HepG2 (cell line): ENCODE results near the gene UQCR11. TPM values are rescaled to one million over a fixed set of nuclear protein-coding genes. Genes with fewer than 3 reads are reported as not detected.

Source experiments
- ATAD3A ChIP-seq: sonication (generic); formaldehyde crosslinking; IDR thresholded peaks from 2 replicates; pipeline ENCODE4 v1.4.0; 2020; ENCODE audit warnings: missing genetic modification reagents
- CEBPG ChIP-seq: IDR thresholded peaks from 2 replicates; pipeline ENCODE4 v1.6.1; 2016
- FOXK1 ChIP-seq: sonication (generic); formaldehyde crosslinking; IDR thresholded peaks from 2 replicates; pipeline ENCODE4 v1.4.0; 2020; ENCODE audit warnings: low read depth, missing genetic modification reagents, borderline replicate concordance
- FOXM1 ChIP-seq: sonication (generic); formaldehyde crosslinking; IDR thresholded peaks from 2 replicates; pipeline ENCODE4 v1.5.0; 2020; ENCODE audit warnings: missing genetic modification reagents
- KAT2B ChIP-seq: fragments of 150-350 bp; IDR thresholded peaks from 2 replicates; pipeline ENCODE4 v1.6.1; 2014; ENCODE audit warnings: low read depth, low read length, borderline replicate concordance
- KDM6A ChIP-seq: IDR thresholded peaks from 2 replicates; pipeline ENCODE4 v1.6.1; 2016; ENCODE audit warnings: low read depth
- MED8 ChIP-seq: sonication (generic); formaldehyde crosslinking; IDR thresholded peaks from 2 replicates; pipeline ENCODE4 v1.8.1; 2023; ENCODE audit warnings: mild to moderate bottlenecking, missing genetic modification reagents; ENCODE audit not compliant: insufficient replicate concordance
- MYC ChIP-seq: sonication (generic); formaldehyde crosslinking; IDR thresholded peaks from 2 replicates; pipeline ENCODE4 v1.9.0; 2021; ENCODE audit warnings: missing genetic modification reagents, borderline replicate concordance
- POLR2A ChIP-seq, 2 experiments: IDR thresholded peaks; 2 replicates each; pipeline ENCODE4 v1.6.1; 2011; ENCODE audit warnings: low read depth in 2 of 2, low read length in 2 of 2, mild to moderate bottlenecking in 1 of 2, moderate library complexity in 1 of 2; ENCODE audit not compliant: insufficient read depth in 1 of 2
- RBAK ChIP-seq: sonication (generic); formaldehyde crosslinking; IDR thresholded peaks from 2 replicates; pipeline ENCODE4 v1.5.1; 2020; ENCODE audit warnings: mild to moderate bottlenecking, missing genetic modification reagents
- TOPORS ChIP-seq: sonication (generic); formaldehyde crosslinking; IDR thresholded peaks from 2 replicates; pipeline ENCODE4 v1.8.0; 2023; ENCODE audit warnings: mild to moderate bottlenecking, missing genetic modification reagents
- ZFP37 ChIP-seq: sonication (generic); formaldehyde crosslinking; IDR thresholded peaks from 2 replicates; pipeline ENCODE4 v1.4.0; 2020; ENCODE audit warnings: missing genetic modification reagents, borderline replicate concordance
- ZKSCAN1 ChIP-seq: fragments of 150-350 bp; IDR thresholded peaks from 2 replicates; pipeline ENCODE4 v1.6.1; 2014; ENCODE audit warnings: low read length
- ZMYM4 ChIP-seq: sonication (generic); formaldehyde crosslinking; IDR thresholded peaks from 2 replicates; pipeline ENCODE4 v1.8.1; 2023; ENCODE audit warnings: mild to moderate bottlenecking, missing genetic modification reagents
- ZNF235 ChIP-seq: sonication (generic); formaldehyde crosslinking; IDR thresholded peaks from 2 replicates; pipeline ENCODE4 v1.8.1; 2023; ENCODE audit warnings: mild to moderate bottlenecking, missing genetic modification reagents, borderline replicate concordance
- ZNF275 ChIP-seq: sonication (generic); formaldehyde crosslinking; IDR thresholded peaks from 2 replicates; pipeline ENCODE4 v1.8.0; 2022; ENCODE audit warnings: missing genetic modification reagents, mild to moderate bottlenecking, inconsistent platforms, borderline replicate concordance
- ZNF296 ChIP-seq: sonication (generic); formaldehyde crosslinking; conservative IDR thresholded peaks from 2 replicates; pipeline ENCODE4 v1.5.0; 2020; ENCODE audit warnings: mild to moderate bottlenecking, missing genetic modification reagents
- ZNF546 ChIP-seq: sonication (generic); formaldehyde crosslinking; conservative IDR thresholded peaks from 2 replicates; pipeline ENCODE4 v1.8.1; 2023; ENCODE audit warnings: mild to moderate bottlenecking, missing genetic modification reagents
- ZNF572 ChIP-seq: sonication (generic); formaldehyde crosslinking; IDR thresholded peaks from 2 replicates; pipeline ENCODE4 v1.5.1; 2020; ENCODE audit warnings: mild to moderate bottlenecking, missing genetic modification reagents
- ZNF577 ChIP-seq: sonication (generic); formaldehyde crosslinking; IDR thresholded peaks from 2 replicates; pipeline ENCODE4 v1.4.0; 2020; ENCODE audit warnings: mild to moderate bottlenecking, low read depth, missing genetic modification reagents, borderline replicate concordance
- ZNF614 ChIP-seq: IDR thresholded peaks from 2 replicates; pipeline ENCODE4 v1.6.1; 2018; ENCODE audit warnings: missing biosample characterization, missing genetic modification reagents, inconsistent platforms, borderline replicate concordance
- ZNF709 ChIP-seq: sonication (generic); formaldehyde crosslinking; IDR thresholded peaks from 2 replicates; pipeline ENCODE4 v1.5.0; 2020; ENCODE audit warnings: mild to moderate bottlenecking, missing genetic modification reagents
- ZNF75D ChIP-seq: sonication (generic); formaldehyde crosslinking; IDR thresholded peaks from 2 replicates; pipeline ENCODE4 v1.8.1; 2023; ENCODE audit warnings: missing genetic modification reagents, mild to moderate bottlenecking, borderline replicate concordance
- polyA plus RNA-seq, 8 experiments: library from polyadenylated mRNA; depleted of rRNA in 3 of 8; stranded (reverse) in 7 of 8; unstranded in 1 of 8; fragments of >200 nt; fragmentation: Illumina TruSeq in 4 of 8; extraction: Trizol in 4 of 8; gene quantifications; 2 replicates each; pipeline versions ENCODE4 v1.2.1 to v1.2.3, GENCODE V29; 2011 to 2016; ENCODE audit warnings: low read depth in 4 of 8, missing spikeins in 1 of 8, mixed read lengths in 1 of 8; ENCODE audit not compliant: insufficient read depth in 1 of 8
- total RNA-seq, 5 experiments: library from RNA; depleted of rRNA; stranded (reverse); fragments of >200 nt; fragmentation: Illumina TruSeq; extraction: Trizol; gene quantifications; 2 replicates each; pipeline ENCODE4 v1.2.3, GENCODE V29; 2016; ENCODE audit warnings: low read depth in 1 of 5
- TF ChIP-seq, protein P1 (sequence below): sonication (generic); formaldehyde crosslinking; IDR thresholded peaks from 2 replicates; pipeline ENCODE4 v1.4.0; 2020; ENCODE audit warnings: missing genetic modification reagents
- TF ChIP-seq, protein P2 (sequence below): fragments of 450-650 bp; IDR thresholded peaks from 2 replicates; pipeline ENCODE4 v1.6.1; 2016

The UQCR11 gene
- total and polyA plus RNA-seq, 2 of the 13 experiments (the other 11 are each of a cell fraction or from before 2014, with no cell fraction given) = 125 to 214 TPM

- TF ChIP-seq ZNF75D (CRISPR knock-in tag) = no peak
- no peak for TF ChIP-seq ZNF546 (CRISPR knock-in tag)
- TF ChIP-seq MED8 (CRISPR knock-in tag) = no peak
- TF ChIP-seq ZNF614 (CRISPR knock-in tag) = peak; percentile 23; the same call in 1 of the 2 replicates
- TF ChIP-seq, protein P1, sequence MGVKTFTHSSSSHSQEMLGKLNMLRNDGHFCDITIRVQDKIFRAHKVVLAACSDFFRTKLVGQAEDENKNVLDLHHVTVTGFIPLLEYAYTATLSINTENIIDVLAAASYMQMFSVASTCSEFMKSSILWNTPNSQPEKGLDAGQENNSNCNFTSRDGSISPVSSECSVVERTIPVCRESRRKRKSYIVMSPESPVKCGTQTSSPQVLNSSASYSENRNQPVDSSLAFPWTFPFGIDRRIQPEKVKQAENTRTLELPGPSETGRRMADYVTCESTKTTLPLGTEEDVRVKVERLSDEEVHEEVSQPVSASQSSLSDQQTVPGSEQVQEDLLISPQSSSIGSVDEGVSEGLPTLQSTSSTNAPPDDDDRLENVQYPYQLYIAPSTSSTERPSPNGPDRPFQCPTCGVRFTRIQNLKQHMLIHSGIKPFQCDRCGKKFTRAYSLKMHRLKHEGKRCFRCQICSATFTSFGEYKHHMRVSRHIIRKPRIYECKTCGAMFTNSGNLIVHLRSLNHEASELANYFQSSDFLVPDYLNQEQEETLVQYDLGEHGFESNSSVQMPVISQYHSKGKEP = no peak
- no peak for TF ChIP-seq ZNF709 (CRISPR knock-in tag)
- peak; percentile 24; the same call in 1 of the 2 replicates for TF ChIP-seq ZMYM4 (CRISPR knock-in tag)
- TF ChIP-seq FOXM1 (CRISPR knock-in tag) = no peak
- TF ChIP-seq ZKSCAN1 = no peak
- TF ChIP-seq KDM6A (CRISPR knock-in tag) = no peak
- TF ChIP-seq POLR2A (IDR thresholded peaks at IDR 0.05; ENCODE audit: insufficient read depth in 1 of 2, low read depth in 2 of 2, low read length in 2 of 2) = no peak; a peak in 1 of 4 replicates
- no peak for TF ChIP-seq ZNF572 (CRISPR knock-in tag)
- no peak for TF ChIP-seq TOPORS (CRISPR knock-in tag)
- no peak for TF ChIP-seq CEBPG (CRISPR knock-in tag)
- TF ChIP-seq, protein P2, sequence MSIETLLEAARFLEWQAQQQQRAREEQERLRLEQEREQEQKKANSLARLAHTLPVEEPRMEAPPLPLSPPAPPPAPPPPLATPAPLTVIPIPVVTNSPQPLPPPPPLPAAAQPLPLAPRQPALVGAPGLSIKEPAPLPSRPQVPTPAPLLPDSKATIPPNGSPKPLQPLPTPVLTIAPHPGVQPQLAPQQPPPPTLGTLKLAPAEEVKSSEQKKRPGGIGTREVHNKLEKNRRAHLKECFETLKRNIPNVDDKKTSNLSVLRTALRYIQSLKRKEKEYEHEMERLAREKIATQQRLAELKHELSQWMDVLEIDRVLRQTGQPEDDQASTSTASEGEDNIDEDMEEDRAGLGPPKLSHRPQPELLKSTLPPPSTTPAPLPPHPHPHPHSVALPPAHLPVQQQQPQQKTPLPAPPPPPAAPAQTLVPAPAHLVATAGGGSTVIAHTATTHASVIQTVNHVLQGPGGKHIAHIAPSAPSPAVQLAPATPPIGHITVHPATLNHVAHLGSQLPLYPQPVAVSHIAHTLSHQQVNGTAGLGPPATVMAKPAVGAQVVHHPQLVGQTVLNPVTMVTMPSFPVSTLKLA = no peak
- TF ChIP-seq RBAK (CRISPR knock-in tag) = no peak
- TF ChIP-seq ZNF296 (CRISPR knock-in tag) = no peak
- TF ChIP-seq FOXK1 = 0 out of 2 replicates have a peak, but pooled peaks have one; percentile 3
- TF ChIP-seq ZNF235 (CRISPR knock-in tag) = no peak
- peak; percentile 41; the same call in 1 of the 2 replicates for TF ChIP-seq MYC (CRISPR knock-in tag)
- TF ChIP-seq ZNF577 = no peak
- no peak for TF ChIP-seq ATAD3A (CRISPR knock-in tag)
- TF ChIP-seq ZFP37 (CRISPR knock-in tag) = peak; percentile 86
- no peak for TF ChIP-seq KAT2B
- TF ChIP-seq ZNF275 = no peak
Measured at GRCh38 chr19:1587872-1588271, 17.4 kb downstream of the UQCR11 start (continued).
